GM19035 (cell line): ENCODE measurements around the gene SLC25A1.

Experiments
- ATAC-seq: cut with Tn5 transposase; IDR thresholded peaks from one replicate; pipeline ENCODE4 v1.9.1; 2021; ENCODE audit not compliant: unreplicated experiment

The SLC25A1 gene

DNA sequence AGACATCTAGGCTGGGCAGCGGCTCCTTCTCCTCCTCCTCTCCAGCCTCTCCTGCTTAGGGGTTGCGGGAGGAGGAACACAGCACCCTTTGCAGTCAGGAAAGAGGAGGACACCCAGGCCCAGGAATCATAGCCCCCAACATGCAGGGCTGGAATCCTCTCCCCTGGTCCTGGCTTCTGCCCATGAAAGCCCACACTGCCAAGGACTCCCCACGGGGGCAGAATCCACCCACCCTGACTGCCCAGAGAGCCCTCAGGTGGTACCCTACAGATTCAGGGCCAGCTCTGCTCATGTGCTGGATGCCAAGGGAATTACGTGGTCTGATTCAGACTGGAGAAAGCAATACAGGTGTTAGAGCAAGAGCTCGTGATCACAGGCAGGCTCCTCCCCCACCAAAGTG, 38.6 kb downstream of the SLC25A1 start:
- no peak for ATAC-seq

DNA sequence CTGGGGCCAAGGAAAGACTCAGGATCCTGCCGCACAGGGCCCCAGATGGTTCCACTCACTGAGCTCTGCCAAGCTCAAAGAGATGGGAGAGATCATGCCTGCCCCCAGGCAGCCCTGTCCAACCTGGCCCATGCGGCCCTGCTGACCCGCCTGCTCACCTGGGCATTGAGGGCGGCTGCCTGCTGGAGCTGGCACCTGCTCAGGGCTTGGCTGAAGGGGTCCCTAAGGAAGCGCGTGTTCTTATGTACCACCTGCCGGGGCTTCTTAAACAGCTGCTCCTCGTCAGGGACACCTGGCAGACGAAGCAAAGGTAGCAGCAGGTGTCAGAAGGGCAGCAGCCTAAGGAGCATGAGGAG, 39.6 kb downstream of the SLC25A1 start:
- ATAC-seq: no peak

DNA sequence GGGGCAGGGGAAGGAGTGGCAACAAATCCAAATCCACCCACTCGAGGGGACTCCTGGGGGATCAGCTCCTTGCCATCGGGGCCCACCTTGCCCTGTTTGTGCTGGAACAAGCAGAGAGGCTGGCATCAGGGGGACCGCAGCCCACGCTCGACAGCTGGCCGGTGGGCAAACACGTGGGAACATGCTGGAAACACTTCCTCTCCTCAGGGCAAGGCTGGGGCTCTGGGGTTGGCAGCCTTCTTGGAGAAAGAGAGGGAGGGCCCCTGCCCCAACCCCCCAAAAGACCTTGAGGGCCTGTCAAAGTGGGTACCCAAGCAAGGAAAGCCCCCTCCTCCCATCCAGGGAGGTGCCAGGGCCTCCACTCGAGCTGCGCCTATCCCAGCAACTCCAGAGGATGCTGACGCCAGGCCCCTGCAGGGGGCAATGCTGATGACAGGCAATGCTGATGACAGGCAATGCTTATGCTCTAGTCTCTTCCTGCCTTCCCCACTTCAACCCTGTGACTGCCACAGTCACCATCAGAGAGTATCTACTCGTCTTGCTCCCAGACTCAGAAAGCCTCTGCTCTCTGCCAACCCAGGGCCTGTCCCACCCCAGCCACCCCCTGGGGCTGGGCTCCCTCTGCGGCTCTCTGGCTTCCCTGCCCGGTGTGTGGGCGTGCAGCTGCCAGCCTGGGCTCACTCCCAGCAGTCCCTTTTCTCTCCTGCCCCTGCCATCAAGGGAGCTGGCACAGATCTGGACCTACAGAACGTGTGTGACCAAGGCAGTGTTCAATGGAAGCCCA, 40.1 kb downstream of the SLC25A1 start:
- ATAC-seq: no peak

DNA sequence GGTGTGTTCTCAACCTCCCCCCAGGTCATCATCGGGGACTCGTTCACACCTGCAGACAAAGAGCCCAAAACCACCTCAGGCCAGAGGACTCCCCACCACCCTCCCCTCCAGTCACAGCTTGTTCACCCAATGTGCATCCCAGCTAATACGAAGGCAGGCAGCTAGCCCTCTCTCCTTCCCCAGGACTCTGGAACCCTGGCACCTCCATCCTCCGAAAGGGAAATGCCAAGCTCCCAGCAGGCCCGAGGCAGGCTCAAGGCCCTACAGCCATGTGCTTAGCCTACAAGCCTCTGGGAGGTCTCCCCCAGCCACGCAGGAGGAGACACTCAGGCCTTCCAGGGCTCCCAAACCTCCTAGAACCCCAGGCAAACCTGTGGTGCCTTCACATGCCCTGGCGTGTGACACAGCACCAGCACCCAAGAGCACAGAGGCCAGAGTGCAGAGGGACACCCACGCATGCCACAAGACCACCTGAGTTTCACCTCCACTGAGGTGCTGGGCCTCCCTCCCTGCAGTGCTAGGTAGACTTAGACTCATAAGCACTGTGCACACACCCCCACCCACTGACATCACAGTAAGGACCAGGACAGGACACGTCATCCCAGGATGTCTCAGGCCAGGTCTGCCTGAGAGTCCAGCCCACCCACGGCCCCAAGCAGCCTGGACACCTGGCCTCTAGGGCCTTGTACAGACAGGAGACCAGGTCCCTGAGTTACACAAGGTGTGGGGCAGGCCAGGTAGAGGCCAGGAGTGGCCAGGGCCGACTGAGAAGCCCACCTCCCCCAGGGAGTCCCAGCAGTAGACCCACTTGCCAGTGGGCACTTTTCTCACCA, 40.9 kb downstream of the SLC25A1 start:
- no peak for ATAC-seq

DNA sequence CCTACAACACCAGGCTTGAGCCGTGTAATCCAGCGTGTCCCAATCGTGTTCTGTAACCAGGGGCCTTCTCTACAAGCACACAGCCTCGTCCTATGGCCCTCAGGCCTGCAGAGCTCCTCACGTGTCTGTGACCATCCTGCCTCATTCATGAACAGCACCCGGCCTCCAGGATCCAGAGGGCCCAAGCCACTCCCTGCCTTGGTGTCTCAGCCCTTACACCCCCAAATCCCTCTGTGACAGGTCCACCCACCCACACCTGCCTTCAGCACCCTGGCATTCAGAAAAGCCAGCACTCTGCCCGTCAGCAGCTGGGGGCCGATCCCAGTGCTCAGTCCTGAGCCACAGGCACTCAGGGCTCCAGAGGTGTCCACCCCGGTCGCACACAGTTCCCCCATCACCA, 41.6 kb downstream of the SLC25A1 start:
- no peak for ATAC-seq

DNA sequence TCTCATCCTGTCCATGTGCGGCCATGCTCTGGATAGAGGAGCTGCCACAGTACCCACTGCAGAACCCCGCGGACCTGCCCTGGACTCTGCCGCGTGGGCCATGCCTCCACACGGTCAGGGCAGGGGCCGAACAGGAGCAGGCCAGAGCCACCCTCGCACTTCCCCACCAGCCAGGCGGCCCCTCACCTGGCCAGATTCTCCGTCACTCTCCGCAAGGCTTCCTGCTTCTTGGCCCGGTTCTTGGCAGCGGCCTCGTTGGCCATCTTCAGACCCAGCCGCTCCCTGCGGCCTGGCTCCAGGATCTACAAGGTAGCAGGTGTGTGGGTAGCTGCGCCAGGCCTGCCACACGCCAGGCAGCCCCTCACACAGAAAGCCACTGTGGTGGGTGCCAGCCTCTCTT, 43.7 kb downstream of the SLC25A1 start:
- ATAC-seq: no peak

DNA sequence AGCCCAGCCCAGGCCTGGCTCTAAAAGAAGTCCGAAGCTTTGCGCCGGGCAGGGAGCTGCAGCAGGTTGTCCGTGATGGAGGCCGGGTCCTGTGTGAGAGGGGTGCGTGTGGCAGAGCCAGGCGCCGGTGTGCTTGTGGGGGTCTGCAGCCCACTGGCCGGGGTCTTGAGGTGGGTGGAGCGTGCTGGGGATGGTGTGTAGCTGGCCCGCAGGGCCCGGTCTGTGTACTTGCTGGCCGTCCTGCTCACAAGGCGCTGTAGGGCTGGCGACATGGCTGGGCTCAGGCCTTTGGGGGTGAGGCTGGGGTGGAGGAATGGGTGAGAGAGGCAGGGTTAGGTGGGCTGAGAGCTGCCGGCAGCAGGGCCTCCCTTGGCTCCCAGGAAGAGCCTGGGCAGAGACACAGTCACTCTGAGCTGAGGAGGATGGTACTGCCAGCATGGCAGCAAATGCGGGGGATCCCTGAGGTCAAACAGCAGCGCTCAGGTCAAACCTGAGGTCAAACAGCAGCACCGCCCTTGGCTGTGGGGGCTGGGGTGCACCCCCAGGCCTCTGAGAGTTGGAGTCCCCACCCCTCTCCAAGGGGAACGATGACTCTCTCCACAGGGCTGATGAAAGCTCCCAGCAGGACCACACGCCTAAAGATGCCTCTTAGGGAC, 44.2 kb downstream of the SLC25A1 start:
- no peak for ATAC-seq

DNA sequence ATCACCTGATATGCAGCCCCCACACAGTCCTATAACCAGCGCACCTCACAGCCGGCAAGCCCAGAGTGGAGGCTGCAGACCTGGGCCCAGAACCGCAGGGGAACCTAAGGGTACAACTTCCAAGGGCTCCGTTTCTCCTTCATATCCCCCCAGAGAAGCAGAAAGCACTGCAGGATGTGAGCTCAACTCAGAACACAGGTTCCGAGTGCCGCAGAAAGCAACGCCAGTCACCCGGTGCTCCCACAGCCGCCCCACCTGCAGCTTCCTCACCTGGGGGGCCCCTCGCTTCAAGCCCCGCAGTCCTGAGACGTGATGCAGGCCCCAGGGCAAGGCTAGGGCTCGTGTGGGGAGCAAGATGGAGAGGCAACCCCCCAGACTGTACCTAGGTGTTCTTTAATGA, 45.0 kb downstream of the SLC25A1 start:
- ATAC-seq: no peak

DNA sequence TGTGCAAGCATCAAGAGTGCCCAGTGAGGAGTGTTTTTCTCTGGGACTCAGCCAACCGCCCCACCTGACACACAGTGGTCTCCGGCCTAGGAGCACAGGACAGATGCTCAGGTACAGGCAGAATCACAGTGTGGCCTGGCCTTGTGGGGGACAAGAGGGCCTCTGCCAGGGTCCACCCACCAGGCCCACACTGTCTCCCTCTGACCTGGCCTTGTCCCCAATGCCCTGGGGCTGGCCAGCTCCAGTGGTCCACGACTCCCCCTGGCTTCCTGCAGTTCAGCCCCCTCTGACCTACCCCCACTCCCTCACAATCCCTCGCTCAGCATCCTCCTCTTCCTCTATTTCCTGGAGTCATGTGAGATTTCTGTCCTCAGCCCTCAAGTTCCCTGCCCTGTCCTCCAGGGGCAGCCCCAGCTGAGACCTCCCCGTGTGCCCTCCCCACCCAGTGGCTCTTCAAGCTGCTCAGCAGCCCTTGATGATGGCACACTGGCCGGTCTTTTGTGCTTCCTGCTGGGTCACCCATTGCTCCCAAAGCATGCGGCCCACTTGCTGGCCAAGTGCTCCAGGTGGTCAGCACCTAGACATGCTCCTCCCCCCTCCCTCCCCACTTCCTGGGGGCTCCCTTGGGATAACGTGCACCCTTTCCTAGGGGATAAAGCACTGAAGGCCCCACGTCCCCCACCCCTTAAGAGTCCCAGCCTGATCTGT, 45.7 kb downstream of the SLC25A1 start:
- no peak for ATAC-seq

DNA sequence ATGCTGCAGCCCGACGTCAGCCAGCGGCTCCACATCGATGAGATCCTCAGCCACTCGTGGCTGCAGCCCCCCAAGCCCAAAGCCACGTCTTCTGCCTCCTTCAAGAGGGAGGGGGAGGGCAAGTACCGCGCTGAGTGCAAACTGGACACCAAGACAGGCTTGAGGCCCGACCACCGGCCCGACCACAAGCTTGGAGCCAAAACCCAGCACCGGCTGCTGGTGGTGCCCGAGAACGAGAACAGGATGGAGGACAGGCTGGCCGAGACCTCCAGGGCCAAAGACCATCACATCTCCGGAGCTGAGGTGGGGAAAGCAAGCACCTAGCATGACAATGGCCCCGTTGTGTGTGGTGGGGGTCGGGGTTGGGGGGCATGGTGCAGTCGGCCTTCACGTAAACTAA, 46.4 kb downstream of the SLC25A1 start:
- no peak for ATAC-seq

DNA sequence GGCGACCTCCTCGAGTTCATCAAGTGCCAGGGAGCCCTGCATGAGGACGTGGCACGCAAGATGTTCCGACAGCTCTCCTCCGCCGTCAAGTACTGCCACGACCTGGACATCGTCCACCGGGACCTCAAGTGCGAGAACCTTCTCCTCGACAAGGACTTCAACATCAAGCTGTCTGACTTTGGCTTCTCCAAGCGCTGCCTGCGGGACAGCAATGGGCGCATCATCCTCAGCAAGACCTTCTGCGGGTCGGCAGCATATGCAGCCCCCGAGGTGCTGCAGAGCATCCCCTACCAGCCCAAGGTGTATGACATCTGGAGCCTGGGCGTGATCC, 46.9 kb downstream of the SLC25A1 start:
- no peak for ATAC-seq

DNA sequence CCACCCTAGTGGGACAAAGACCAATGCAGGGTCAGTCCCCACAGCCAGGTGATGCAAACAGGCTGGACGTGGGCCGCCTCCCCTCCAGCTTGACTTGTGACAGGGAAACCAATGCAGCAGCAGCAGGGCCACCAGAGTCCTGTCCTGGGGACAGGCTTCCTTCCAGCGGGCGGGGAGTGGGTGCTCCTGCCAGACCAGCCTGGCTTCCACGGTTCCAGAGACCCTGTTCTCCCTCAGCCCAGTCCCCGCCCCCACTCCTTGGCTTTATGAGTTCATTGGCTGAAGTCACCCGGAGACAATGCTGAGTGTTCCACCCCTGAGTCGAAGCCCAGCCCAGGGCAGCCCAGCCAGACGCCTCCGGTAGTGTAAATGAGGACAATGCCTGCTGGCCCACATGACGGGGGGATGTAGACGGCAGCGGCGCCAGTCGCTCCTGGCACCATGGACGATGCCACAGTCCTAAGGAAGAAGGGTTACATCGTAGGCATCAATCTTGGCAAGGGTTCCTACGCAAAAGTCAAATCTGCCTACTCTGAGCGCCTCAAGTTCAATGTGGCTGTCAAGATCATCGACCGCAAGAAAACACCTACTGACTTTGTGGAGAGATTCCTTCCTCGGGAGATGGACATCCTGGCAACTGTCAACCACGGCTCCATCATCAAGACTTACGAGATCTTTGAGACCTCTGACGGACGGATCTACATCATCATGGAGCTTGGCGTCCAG, 47.4 kb downstream of the SLC25A1 start, which contains the start of gene TSSK2:
Gene TSSK2 (plus strand): TSS at position 350 of the 726 bp plus-strand sequence. CDS start 92 bp downstream, at position 442.
- ATAC-seq: no peak

DNA sequence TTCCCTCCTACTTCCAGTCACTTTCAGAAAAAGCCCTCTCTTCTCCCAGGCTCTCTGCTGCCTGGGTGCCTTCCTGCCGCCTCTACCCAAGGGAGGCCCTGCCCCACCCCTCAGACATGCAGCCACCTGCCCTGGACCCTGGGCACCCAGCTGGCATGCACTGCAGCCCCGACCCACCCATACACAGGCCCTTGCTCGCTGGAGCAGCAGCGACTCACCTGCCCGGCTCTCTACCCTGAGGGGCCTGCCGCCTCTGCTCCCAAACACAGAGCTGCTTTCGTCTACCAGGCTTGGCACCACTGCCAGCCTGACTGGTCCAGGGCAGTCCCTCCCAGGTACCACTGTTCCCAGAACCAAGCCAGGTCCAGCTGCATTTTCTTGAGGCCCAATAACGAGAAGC, 48.7 kb downstream of the SLC25A1 start:
- ATAC-seq: no peak

DNA sequence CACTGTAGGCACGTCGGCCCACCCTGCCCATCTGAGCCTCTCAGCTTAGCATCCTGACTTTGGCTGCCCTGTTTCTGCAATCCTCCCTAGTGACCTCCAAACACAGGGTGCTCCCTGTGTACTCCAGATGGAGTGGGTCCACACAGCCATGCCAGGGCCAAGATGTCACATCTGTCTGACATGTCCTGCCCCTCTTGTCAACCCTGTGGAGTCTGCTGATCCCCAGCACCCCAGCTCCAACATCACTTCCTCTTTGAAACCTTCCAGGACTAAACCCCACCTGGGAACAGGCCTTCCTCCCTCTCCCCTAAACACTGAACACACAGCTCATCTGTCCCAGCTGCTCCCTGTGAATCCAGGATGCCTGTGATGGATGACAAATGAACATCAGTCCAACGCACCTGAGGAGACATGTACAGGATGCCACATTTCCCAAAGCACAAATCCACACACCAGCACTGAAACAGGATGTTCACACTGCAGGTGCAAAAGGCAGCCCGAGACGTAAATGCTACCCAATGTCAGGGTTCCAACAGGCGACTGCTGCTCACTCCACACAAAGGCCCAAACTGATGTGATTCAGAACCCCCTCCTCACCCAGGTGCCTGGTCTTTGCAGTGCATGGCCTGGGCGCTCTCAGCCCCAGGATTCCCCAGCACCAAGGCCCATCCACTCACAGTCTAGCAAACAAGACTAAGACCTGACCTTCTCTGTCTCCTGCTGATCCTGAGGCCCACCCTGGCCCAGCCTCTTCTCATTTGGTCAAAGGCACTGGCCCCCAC, 49.4 kb downstream of the SLC25A1 start:
- no peak for ATAC-seq

DNA sequence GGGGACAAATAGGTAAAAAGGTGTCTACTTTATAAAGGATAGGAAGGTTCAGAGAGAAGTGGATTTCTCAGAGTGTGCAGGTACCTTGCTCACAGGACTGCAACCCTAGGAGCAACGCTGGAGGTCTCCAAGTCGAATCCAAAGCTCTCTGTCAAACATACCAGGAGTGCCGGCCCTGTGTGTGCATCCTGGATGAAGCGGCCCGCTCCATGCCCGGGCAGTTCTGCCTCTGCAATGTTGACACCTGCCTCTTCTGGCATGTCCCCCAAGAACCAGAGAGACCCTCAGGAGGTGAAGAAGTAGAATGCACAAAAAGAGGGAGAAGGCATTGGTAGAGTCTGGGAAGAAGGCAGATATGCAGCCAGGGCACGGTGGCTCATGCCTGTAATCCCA, 50.5 kb downstream of the SLC25A1 start:
- ATAC-seq: no peak

DNA sequence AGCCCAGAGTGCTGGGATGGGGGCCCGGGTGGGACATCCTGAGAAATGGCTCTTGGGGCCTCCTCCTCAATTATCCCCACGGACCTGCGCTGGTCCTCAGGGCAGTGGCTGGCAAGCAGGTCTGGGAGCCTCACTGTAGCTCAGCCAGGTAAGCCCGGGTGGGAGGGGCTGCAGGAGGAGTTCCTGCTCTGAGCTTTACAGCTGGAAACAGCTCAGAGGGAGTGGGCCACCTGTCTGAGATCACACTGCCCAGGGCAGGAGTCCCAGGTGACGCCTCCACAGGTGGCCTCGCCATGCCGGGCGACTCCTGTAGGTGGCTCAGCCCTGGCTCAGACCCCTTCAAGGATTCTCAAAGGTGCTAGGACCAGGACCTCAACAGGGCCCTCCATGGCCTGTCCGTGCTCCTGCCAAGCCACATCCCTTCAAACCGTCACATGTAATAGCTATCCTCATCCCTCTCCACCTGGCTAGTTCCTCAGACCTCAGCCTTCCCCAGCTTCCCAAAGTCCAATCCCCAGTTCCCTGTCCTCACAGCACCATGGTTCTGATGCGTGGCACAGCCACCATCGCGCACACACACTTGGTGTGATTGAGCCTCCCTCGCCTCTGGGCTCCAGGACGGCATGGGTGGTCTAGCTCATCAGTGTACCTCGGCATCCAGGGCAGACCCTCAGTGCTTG, 51.1 kb downstream of the SLC25A1 start:
- no peak for ATAC-seq

DNA sequence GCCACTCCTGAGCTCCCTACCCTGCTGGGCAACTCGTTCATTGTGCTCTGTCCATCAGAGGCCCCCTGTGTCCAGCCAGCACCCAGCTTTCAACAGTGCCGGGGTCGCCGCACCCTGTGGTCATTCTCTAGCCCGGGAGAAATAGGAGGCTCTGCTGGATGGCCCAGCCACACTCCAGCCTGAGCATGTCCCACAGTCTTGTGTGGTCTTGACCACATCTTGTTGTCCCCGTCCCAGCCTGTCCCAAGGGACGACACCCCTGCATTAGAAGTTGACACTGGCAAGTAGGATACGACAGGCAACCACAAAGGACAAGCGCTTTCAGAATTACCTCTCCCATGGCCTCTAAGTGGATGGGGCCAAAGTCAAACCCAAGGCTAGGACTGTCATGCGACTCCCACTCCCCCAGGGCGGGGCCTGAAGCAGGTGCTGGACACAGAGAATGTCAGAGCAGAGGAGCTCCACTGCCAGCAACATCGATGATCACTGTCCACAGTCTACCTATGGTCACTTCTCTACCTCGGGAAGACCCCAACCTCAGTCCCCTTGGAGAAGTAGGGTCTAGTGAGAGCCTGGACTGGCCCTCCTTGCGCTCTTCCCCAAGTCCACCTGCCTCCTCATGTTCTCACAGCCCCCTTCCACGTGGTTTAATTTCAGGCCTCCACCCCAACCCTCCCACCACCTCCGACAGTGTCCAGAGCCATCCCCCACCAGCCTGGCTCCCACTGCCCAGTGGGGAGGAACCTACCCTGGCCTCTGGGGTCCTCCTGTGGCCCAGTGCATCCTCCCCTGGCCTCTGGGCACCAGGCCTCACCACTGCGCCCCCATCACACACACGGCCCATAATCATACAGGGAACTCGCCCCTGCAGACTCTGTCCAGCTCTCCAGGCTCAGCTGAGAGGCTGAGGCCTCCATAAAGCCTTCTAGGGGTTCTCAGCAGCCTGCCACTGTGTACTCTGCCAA, 51.9 kb downstream of the SLC25A1 start:
- no peak for ATAC-seq
